ENCODE results near the gene SLC18A3. TPM values are rescaled to one million over a fixed set of nuclear protein-coding genes. Genes with fewer than 3 reads are reported as not detected.

SLC18A3 gene
- polyA plus RNA-seq, 1 experiment, result not detected

- H3K9me3 ChIP-seq (ENCODE audit: control insufficient read depth, insufficient read depth, low read length), result no peaks in the 10 kb centered on the region
- H3K27ac ChIP-seq (ENCODE audit: low read depth, low read length), result no peak overlapping the region
- POLR2A ChIA-PET, result no interaction called here
- H3K4me3 ChIP-seq (ENCODE audit: low read depth, low read length), result no peak overlapping the region
- TF ChIP-seq CTCF (IDR thresholded peaks at IDR 0.05; ENCODE audit: low read depth, low read length), result no peak
- CTCF ChIA-PET, result no interaction called here
- H3K27me3 ChIP-seq (ENCODE audit: control insufficient read depth, insufficient read depth, low read length), result peaks cover 2% of the 10 kb centered on the region
- no peak for DNase-seq (ENCODE audit: low read depth, low spot score)
These were observed 44.1 kb downstream of the SLC18A3 start for GRCh38 chr10:49654036-49654693.

GRCh38 chr10:49655099-49655498 lies 45.0 kb downstream of the SLC18A3 start:
- POLR2A ChIA-PET, result no interaction called here
- Histone ChIP-seq H3K27me3 (ENCODE audit: control insufficient read depth, insufficient read depth, low read length) (peaks cover 2% of the 10 kb centered on the region), H3K4me3 (ENCODE audit: low read depth, low read length) (no peak overlapping the region), H3K27ac (ENCODE audit: low read depth, low read length) (no peak overlapping the region), H3K9me3 (ENCODE audit: control insufficient read depth, insufficient read depth, low read length) (no peaks in the 10 kb centered on the region)
- CTCF ChIA-PET, result no interaction called here
- no peak for DNase-seq (ENCODE audit: low read depth, low spot score)
- TF ChIP-seq CTCF (IDR thresholded peaks at IDR 0.05; ENCODE audit: low read depth, low read length), result no peak

GRCh38 chr10:49656845-49657493 lies 46.9 kb downstream of the SLC18A3 start:
- ChIA-PET POLR2A (no interaction called here), CTCF (no interaction called here)
- no peak for TF ChIP-seq CTCF (IDR thresholded peaks at IDR 0.05; ENCODE audit: low read depth, low read length)
- no peak overlapping the region for H3K27ac ChIP-seq (ENCODE audit: low read depth, low read length)
- no peak overlapping the region for H3K4me3 ChIP-seq (ENCODE audit: low read depth, low read length)
- no peaks in the 10 kb centered on the region for H3K9me3 ChIP-seq (ENCODE audit: control insufficient read depth, insufficient read depth, low read length)
- peaks cover 2% of the 10 kb centered on the region for H3K27me3 ChIP-seq (ENCODE audit: control insufficient read depth, insufficient read depth, low read length)
- DNase-seq (ENCODE audit: low read depth, low spot score), result no peak

GRCh38 chr10:49657606-49658005 lies 47.5 kb downstream of the SLC18A3 start:
- Histone ChIP-seq H3K9me3 (ENCODE audit: control insufficient read depth, insufficient read depth, low read length) (no peaks in the 10 kb centered on the region), H3K27me3 (ENCODE audit: control insufficient read depth, insufficient read depth, low read length) (peaks cover 2% of the 10 kb centered on the region), H3K4me3 (ENCODE audit: low read depth, low read length) (no peak overlapping the region), H3K27ac (ENCODE audit: low read depth, low read length) (no peak overlapping the region)
- TF ChIP-seq CTCF (IDR thresholded peaks at IDR 0.05; ENCODE audit: low read depth, low read length), result no peak
- ChIA-PET CTCF (no interaction called here), POLR2A (no interaction called here)
- no peak for DNase-seq (ENCODE audit: low read depth, low spot score)

- CTCF ChIA-PET, result no interaction called here
- no peaks in the 10 kb centered on the region for H3K27me3 ChIP-seq (ENCODE audit: control insufficient read depth, insufficient read depth, low read length)
- H3K4me3 ChIP-seq (ENCODE audit: low read depth, low read length), result no peak overlapping the region
- H3K27ac ChIP-seq (ENCODE audit: low read depth, low read length), result no peak overlapping the region
- H3K9me3 ChIP-seq (ENCODE audit: control insufficient read depth, insufficient read depth, low read length), result no peaks in the 10 kb centered on the region
- DNase-seq (ENCODE audit: low read depth, low spot score), result no peak
- POLR2A ChIA-PET, result no interaction called here
- no peak for TF ChIP-seq CTCF (IDR thresholded peaks at IDR 0.05; ENCODE audit: low read depth, low read length)
These were observed 51.2 kb downstream of the SLC18A3 start for GRCh38 chr10:49661140-49661856.
